ENCODE results near the gene SLC39A6.

DNA sequence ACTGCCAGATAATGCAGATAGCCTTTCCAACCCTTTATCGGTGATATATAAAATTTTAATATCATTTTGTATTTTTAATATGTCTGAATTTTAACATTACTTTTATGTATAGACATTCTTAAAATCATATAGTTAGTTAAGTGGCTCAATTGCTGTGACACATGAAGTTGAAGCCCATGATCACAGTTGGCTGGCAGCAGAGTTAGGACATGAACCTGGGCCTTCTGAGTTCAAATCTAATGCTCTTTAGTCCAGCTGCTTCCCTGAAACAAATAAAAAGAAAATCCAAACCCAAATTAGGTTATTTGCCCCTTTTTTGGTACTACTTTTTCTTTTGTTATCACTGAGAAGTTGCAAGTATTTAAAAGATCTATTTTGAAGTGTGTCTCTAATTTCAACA is 6.1 kb upstream of the SLC39A6 start:
- TF ChIP-seq, protein P1, sequence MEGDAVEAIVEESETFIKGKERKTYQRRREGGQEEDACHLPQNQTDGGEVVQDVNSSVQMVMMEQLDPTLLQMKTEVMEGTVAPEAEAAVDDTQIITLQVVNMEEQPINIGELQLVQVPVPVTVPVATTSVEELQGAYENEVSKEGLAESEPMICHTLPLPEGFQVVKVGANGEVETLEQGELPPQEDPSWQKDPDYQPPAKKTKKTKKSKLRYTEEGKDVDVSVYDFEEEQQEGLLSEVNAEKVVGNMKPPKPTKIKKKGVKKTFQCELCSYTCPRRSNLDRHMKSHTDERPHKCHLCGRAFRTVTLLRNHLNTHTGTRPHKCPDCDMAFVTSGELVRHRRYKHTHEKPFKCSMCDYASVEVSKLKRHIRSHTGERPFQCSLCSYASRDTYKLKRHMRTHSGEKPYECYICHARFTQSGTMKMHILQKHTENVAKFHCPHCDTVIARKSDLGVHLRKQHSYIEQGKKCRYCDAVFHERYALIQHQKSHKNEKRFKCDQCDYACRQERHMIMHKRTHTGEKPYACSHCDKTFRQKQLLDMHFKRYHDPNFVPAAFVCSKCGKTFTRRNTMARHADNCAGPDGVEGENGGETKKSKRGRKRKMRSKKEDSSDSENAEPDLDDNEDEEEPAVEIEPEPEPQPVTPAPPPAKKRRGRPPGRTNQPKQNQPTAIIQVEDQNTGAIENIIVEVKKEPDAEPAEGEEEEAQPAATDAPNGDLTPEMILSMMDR (IDR thresholded peaks at IDR 0.05): no peak
- TF ChIP-seq, protein P2, sequence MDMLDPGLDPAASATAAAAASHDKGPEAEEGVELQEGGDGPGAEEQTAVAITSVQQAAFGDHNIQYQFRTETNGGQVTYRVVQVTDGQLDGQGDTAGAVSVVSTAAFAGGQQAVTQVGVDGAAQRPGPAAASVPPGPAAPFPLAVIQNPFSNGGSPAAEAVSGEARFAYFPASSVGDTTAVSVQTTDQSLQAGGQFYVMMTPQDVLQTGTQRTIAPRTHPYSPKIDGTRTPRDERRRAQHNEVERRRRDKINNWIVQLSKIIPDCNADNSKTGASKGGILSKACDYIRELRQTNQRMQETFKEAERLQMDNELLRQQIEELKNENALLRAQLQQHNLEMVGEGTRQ (IDR thresholded peaks at IDR 0.05; ENCODE audit: borderline replicate concordance, low read depth, low read length): no peak
- no peak for TF ChIP-seq TAF1 (IDR thresholded peaks at IDR 0.05; ENCODE audit: borderline replicate concordance, low read depth, low read length)
- no peak for TF ChIP-seq EP300 (IDR thresholded peaks at IDR 0.05; ENCODE audit: borderline replicate concordance in 1 of 2, low read depth in 1 of 2, low read length in 1 of 2)
- TF ChIP-seq GABPA (IDR thresholded peaks at IDR 0.05; ENCODE audit: low read depth): no peak
- no peak for TF ChIP-seq MXI1 (IDR thresholded peaks at IDR 0.05; ENCODE audit: low read depth, low read length)
- no peak for TF ChIP-seq RFX5 (IDR thresholded peaks at IDR 0.05; ENCODE audit: low read length)
- TF ChIP-seq SMC3 (IDR thresholded peaks at IDR 0.05; ENCODE audit: low read depth, low read length): no peak
- TF ChIP-seq SIN3A (IDR thresholded peaks at IDR 0.05; ENCODE audit: borderline replicate concordance, low read depth, low read length): no peak
- TF ChIP-seq, protein P3, sequence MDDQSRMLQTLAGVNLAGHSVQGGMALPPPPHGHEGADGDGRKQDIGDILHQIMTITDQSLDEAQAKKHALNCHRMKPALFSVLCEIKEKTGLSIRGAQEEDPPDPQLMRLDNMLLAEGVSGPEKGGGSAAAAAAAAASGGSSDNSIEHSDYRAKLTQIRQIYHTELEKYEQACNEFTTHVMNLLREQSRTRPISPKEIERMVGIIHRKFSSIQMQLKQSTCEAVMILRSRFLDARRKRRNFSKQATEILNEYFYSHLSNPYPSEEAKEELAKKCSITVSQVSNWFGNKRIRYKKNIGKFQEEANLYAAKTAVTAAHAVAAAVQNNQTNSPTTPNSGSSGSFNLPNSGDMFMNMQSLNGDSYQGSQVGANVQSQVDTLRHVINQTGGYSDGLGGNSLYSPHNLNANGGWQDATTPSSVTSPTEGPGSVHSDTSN (IDR thresholded peaks at IDR 0.05): no peak

All from SK-N-SH (cell line).